Upper lobe of left lung (tissue), 6 donors: ENCODE results near the gene POC1B. TPM values are rescaled to one million over a fixed set of nuclear protein-coding genes. Genes with fewer than 3 reads are reported as not detected.

ENCODE experiments used
- ATAC-seq, 2 donors: fragments of 200-7000 bp; cut with Tn5 transposase; one replicate each; pipeline ENCODE4 v1.9.1; 2022; ENCODE audit warnings: mild to moderate bottlenecking in 2 of 2, moderate library complexity in 2 of 2; ENCODE audit not compliant: low FRiP score in 2 of 2
- DNase-seq, 2 donors: peaks; one replicate each; pipeline ENCODE4 v3.0.0-alpha.2; 2019 to 2020
- H3K27ac ChIP-seq, 4 donors: fragments of 200-600 bp; sonication (generic); one replicate each; pipeline ENCODE4 v1.5.1; 2016 to 2019
- H3K27me3 ChIP-seq, 4 donors: fragments of 200-600 bp; sonication (generic); one replicate each; pipeline ENCODE4 v1.5.1; 2017 to 2019
- H3K36me3 ChIP-seq, 4 donors: fragments of 200-600 bp; sonication (generic); one replicate each; pipeline ENCODE4 v1.5.1; 2016 to 2019
- H3K4me1 ChIP-seq, 4 donors: fragments of 200-600 bp; sonication (generic); one replicate each; pipeline ENCODE4 v1.5.1; 2018 to 2019
- H3K4me3 ChIP-seq, 4 donors: fragments of 200-600 bp; sonication (generic); one replicate each; pipeline ENCODE4 v1.5.1; 2017 to 2019; ENCODE audit warnings: mild to moderate bottlenecking in 2 of 4, moderate library complexity in 1 of 4
- H3K9me3 ChIP-seq, 4 donors: fragments of 200-600 bp; sonication (generic); one replicate each; pipeline ENCODE4 v1.5.1; 2018 to 2019
- CTCF ChIP-seq, 6 experiments: fragments of 450-650 bp in 4 of 6; fragments of 200-600 bp in 2 of 6; sonication (generic) in 2 of 6; IDR thresholded peaks; one replicate each; pipeline ENCODE4 v1.5.1; 2016 to 2019; ENCODE audit warnings: antibody characterized with exemption in 6 of 6
- EP300 ChIP-seq, 4 donors: sonication (generic); formaldehyde crosslinking; IDR thresholded peaks; one replicate each; pipeline ENCODE4 v1.5.1; 2017; ENCODE audit warnings: antibody characterized with exemption in 4 of 4, control low read depth in 2 of 4
- POLR2A ChIP-seq, 4 donors: fragments of 450-650 bp; IDR thresholded peaks; one replicate each; pipeline ENCODE4 v1.5.1; 2016 to 2017; ENCODE audit warnings: antibody characterized with exemption in 4 of 4, mild to moderate bottlenecking in 2 of 4
- POLR2AphosphoS5 ChIP-seq, 2 donors: sonication (generic); formaldehyde crosslinking; IDR thresholded peaks; one replicate each; pipeline ENCODE4 v1.5.1; 2017; ENCODE audit warnings: antibody characterized with exemption in 2 of 2
- WGBS, 2 donors: methylation state at CpG; one replicate each; pipeline ENCODE4 v1.1.5; 2017 to 2018; 5-methylcytosine and 5-hydroxymethylcytosine counted together
- total RNA-seq, 6 donors: library from RNA; depleted of rRNA in 4 of 6; stranded (reverse); fragments of >200 nt in 4 of 6; gene quantifications; one replicate each; pipeline versions ENCODE4 v1.1.0 to v1.2.1, GENCODE V29; 2016 to 2021
- donor health status: DM: no; HTN: no; CAD: no; lungs with moderate emphysema.
- donor health status: DM: no; HTN: yes; CAD: no; lungs with severe emphysema.

Gene POC1B
- total RNA-seq, 6 donors from 2014 or later = 13.9 to 34.4 (median 21.0) TPM

- H3K4me1 ChIP-seq = peaks cover 39 to 46% (median 44%) of the 10 kb centered on the region in 4 donors
- H3K9me3 ChIP-seq = no peaks in the 10 kb centered on the region
- WGBS, 2 donors = 48 to 55% methylated on average over 6 of the region's 6 CpGs
- TF ChIP-seq CTCF (IDR thresholded peaks at IDR 0.05) (no peak), POLR2AphosphoS5 (IDR thresholded peaks at IDR 0.05) (peak in 1 of 2 donors; percentile 9), EP300 (IDR thresholded peaks at IDR 0.05) (peak in 1 of 4 donors; percentile 70)
- no peak overlapping the region for H3K4me3 ChIP-seq
- DNase-seq (no peak), ATAC-seq (peak; percentile 80 to 87)
- H3K27me3 ChIP-seq = no peaks in the 10 kb centered on the region
- H3K36me3 ChIP-seq = no peaks in the 10 kb centered on the region
- peak overlapping the region; percentile 57 to 81 (median 73) for H3K27ac ChIP-seq
These were observed 72.5 kb downstream of the POC1B start for GRCh38 chr12:89453121-89453978.

- no peaks in the 10 kb centered on the region for H3K27me3 ChIP-seq
- H3K9me3 ChIP-seq = no peaks in the 10 kb centered on the region
- H3K27ac ChIP-seq = peak overlapping the region; percentile 52 to 81 (median 67)
- WGBS, 2 donors = 41 to 47% methylated on average over 7 to 9 of the region's 9 CpGs
- DNase-seq (no peak), ATAC-seq (peak in 1 of 2 donors; percentile 70)
- TF ChIP-seq POLR2AphosphoS5 (IDR thresholded peaks at IDR 0.05) (peak; percentile 27 to 39), EP300 (IDR thresholded peaks at IDR 0.05) (no peak)
- H3K4me1 ChIP-seq = peaks cover 39 to 46% (median 44%) of the 10 kb centered on the region in 4 donors
- H3K36me3 ChIP-seq = no peaks in the 10 kb centered on the region
- H3K4me3 ChIP-seq = no peak overlapping the region
These were observed 74.0 kb downstream of the POC1B start for GRCh38 chr12:89451841-89452251.

- no peaks in the 10 kb centered on the region for H3K27me3 ChIP-seq
- H3K27ac ChIP-seq = peak overlapping the region in 3 of 4 donors; percentile 55 to 81 (median 79)
- ATAC-seq (no peak), DNase-seq (no peak)
- H3K9me3 ChIP-seq = no peaks in the 10 kb centered on the region
- peaks cover 39 to 46% (median 44%) of the 10 kb centered on the region in 4 donors for H3K4me1 ChIP-seq
- no peaks in the 10 kb centered on the region for H3K36me3 ChIP-seq
- TF ChIP-seq POLR2A (IDR thresholded peaks at IDR 0.05) (no peak), CTCF (IDR thresholded peaks at IDR 0.05) (no peak), EP300 (IDR thresholded peaks at IDR 0.05) (no peak)
- H3K4me3 ChIP-seq = no peak overlapping the region
These were observed 74.9 kb downstream of the POC1B start for GRCh38 chr12:89450907-89451306.

GRCh38 chr12:89448951-89449371 is 76.9 kb downstream of the POC1B start:
- no peak for ATAC-seq
- Histone ChIP-seq H3K27me3 (no peaks in the 10 kb centered on the region), H3K27ac (no peak overlapping the region), H3K36me3 (no peaks in the 10 kb centered on the region), H3K9me3 (no peaks in the 10 kb centered on the region), H3K4me1 (peaks cover 33 to 36% (median 35%) of the 10 kb centered on the region in 4 donors), H3K4me3 (no peak overlapping the region)
- no peak for TF ChIP-seq POLR2AphosphoS5 (IDR thresholded peaks at IDR 0.05)
- no peak for TF ChIP-seq POLR2A (IDR thresholded peaks at IDR 0.05)
- no peak for TF ChIP-seq EP300 (IDR thresholded peaks at IDR 0.05)
- TF ChIP-seq CTCF (IDR thresholded peaks at IDR 0.05) = no peak
- WGBS, 2 donors = 90 to 92% methylated on average over 2 of the region's 2 CpGs
- no peak for DNase-seq

- Histone ChIP-seq H3K27me3 (no peaks in the 10 kb centered on the region), H3K4me1 (peaks cover 29 to 32% (median 31%) of the 10 kb centered on the region in 4 donors), H3K9me3 (no peaks in the 10 kb centered on the region), H3K27ac (no peak overlapping the region), H3K36me3 (no peaks in the 10 kb centered on the region), H3K4me3 (no peak overlapping the region)
- no peak for TF ChIP-seq POLR2AphosphoS5 (IDR thresholded peaks at IDR 0.05)
- TF ChIP-seq POLR2A (IDR thresholded peaks at IDR 0.05) = no peak
- TF ChIP-seq CTCF (IDR thresholded peaks at IDR 0.05) = no peak
- no peak for TF ChIP-seq EP300 (IDR thresholded peaks at IDR 0.05)
- no peak for DNase-seq
- ATAC-seq = no peak
These were observed 77.3 kb downstream of the POC1B start for GRCh38 chr12:89448526-89448925.
